Endothelial cell of umbilical vein (primary cell): Measurements from ENCODE around the gene GTPBP10. TPM values are rescaled to one million over a fixed set of nuclear protein-coding genes. Genes with fewer than 3 reads are reported as not detected.

ENCODE experiments used
- BruUV-seq: library from RNA; stranded (reverse); fragments of 400-500 nt; replicated peaks from 2 replicates; lab custom pipeline; 2021; lab: Mats Ljungman, UMichigan
- CTCF ChIA-PET: fragments of 300-600, 350-600 bp; sonication (Branson Sonifier 250); formaldehyde crosslinking; loops from one replicate; lab custom pipeline; 2021; ENCODE audit warnings: antibody characterized with exemption, inconsistent platforms; lab: Charles Lee
- POLR2A ChIA-PET: fragments of 300-600, 350-600 bp; sonication (Branson Sonifier 250); formaldehyde crosslinking; loops from one replicate; lab custom pipeline; 2021; ENCODE audit warnings: antibody characterized with exemption, inconsistent platforms; lab: Charles Lee
- DNase-seq: peaks from one replicate; pipeline ENCODE4 v3.0.0-alpha.2; 2011; ENCODE audit warnings: low read depth, low spot score
- FAIRE-seq: peaks from 2 replicates; lab custom pipeline; 2011; peaks lifted over from hg19 to GRCh38; lab: Jason Lieb, UNC
- H2AFZ ChIP-seq: 2 replicates; pipeline ENCODE4 v1.6.0; 2012; ENCODE audit warnings: low read depth, low read length, control low read depth, inconsistent platforms
- H3K27ac ChIP-seq: 2 replicates; pipeline ENCODE4 v1.5.1; 2011; ENCODE audit warnings: low read depth, mild to moderate bottlenecking, control low read depth, low read length, moderate library complexity; ENCODE audit not compliant: insufficient read depth
- H3K27me3 ChIP-seq, 2 experiments: 2 replicates each; pipeline versions ENCODE4 v1.6.0 to v1.6.1; 2011; ENCODE audit warnings: low read length in 2 of 2, mixed read lengths in 1 of 2; ENCODE audit not compliant: control insufficient read depth in 2 of 2, insufficient read depth in 2 of 2
- H3K36me3 ChIP-seq, 2 experiments: 2 replicates in 1 of 2; 3 replicates in 1 of 2; pipeline ENCODE4 v1.5.1; 2011; ENCODE audit warnings: low read length in 2 of 2, mild to moderate bottlenecking in 1 of 2, moderate library complexity in 1 of 2; ENCODE audit not compliant: control insufficient read depth in 2 of 2, insufficient read depth in 2 of 2; ENCODE audit errors: extremely low read depth in 1 of 2
- H3K4me1 ChIP-seq: 3 replicates; pipeline ENCODE4 v1.5.1; 2011; ENCODE audit warnings: mild to moderate bottlenecking, low read length; ENCODE audit not compliant: control insufficient read depth, insufficient read depth; ENCODE audit errors: extremely low read depth
- H3K4me2 ChIP-seq: 2 replicates; pipeline ENCODE4 v1.6.1; 2011; ENCODE audit warnings: low read length, control low read depth, mixed read lengths; ENCODE audit not compliant: insufficient read depth
- H3K4me3 ChIP-seq, 3 experiments: fragments of 200-600 bp in 1 of 3; sonication (generic), shearing (Covaris generic) in 1 of 3; replicated peaks in 1 of 3; 2 replicates each; pipeline ENCODE4 v1.5.1; 2011 to 2016; ENCODE audit warnings: control low read depth in 3 of 3, low read length in 3 of 3, mild to moderate bottlenecking in 2 of 3, inconsistent platforms in 1 of 3, low read depth in 1 of 3, moderate library complexity in 1 of 3; ENCODE audit not compliant: insufficient read depth in 1 of 3
- H3K79me2 ChIP-seq: 2 replicates; pipeline ENCODE4 v1.6.0; 2012; ENCODE audit warnings: low read length, inconsistent platforms; ENCODE audit not compliant: control insufficient read depth, insufficient read depth
- H3K9ac ChIP-seq: replicated peaks from 2 replicates; pipeline ENCODE3; 2011; ENCODE audit warnings: low read length, control low read depth; ENCODE audit not compliant: insufficient read depth; ENCODE audit errors: extremely low read depth
- H3K9me1 ChIP-seq: replicated peaks from 3 replicates; pipeline ENCODE4 v1.6.0; 2011; ENCODE audit warnings: mild to moderate bottlenecking, low read length; ENCODE audit not compliant: control insufficient read depth, insufficient read depth; ENCODE audit errors: extremely low read depth
- H3K9me3 ChIP-seq: replicated peaks from 2 replicates; pipeline ENCODE4 v1.5.1; 2012; ENCODE audit warnings: low read length, inconsistent platforms; ENCODE audit not compliant: control insufficient read depth, insufficient read depth
- H4K20me1 ChIP-seq: replicated peaks from 2 replicates; pipeline ENCODE3; 2011; ENCODE audit warnings: mild to moderate bottlenecking, low read length; ENCODE audit not compliant: control insufficient read depth, insufficient read depth; ENCODE audit errors: extremely low read depth
- EZH2 ChIP-seq: IDR thresholded peaks from 2 replicates; pipeline ENCODE4 v1.6.1; 2012; ENCODE audit warnings: borderline replicate concordance, low read depth, mild to moderate bottlenecking, moderate library complexity, low read length, inconsistent platforms; ENCODE audit not compliant: severe bottlenecking
- FOS ChIP-seq: IDR thresholded peaks from 2 replicates; pipeline ENCODE4 v1.6.1; 2011; ENCODE audit warnings: mild to moderate bottlenecking, low read length, moderate library complexity, borderline replicate concordance; ENCODE audit not compliant: insufficient read depth
- GATA2 ChIP-seq: IDR thresholded peaks from 2 replicates; pipeline ENCODE4 v1.7.0; 2011; ENCODE audit warnings: low read depth, mild to moderate bottlenecking, moderate library complexity, mixed read lengths, low read length; ENCODE audit not compliant: insufficient read length, insufficient read depth
- JUN ChIP-seq: IDR thresholded peaks from 2 replicates; pipeline ENCODE4 v1.6.1; 2011; ENCODE audit warnings: borderline replicate concordance, low read depth; ENCODE audit not compliant: insufficient read length, insufficient read depth
- MYC ChIP-seq: IDR thresholded peaks from one replicate; pipeline ENCODE4 v1.6.1; 2011; ENCODE audit warnings: mild to moderate bottlenecking, low read depth, low read length
- POLR2A ChIP-seq: IDR thresholded peaks from 2 replicates; pipeline ENCODE4 v1.6.1; 2012; ENCODE audit warnings: low read depth, mild to moderate bottlenecking, control low read depth, low read length
- POLR2AphosphoS5 ChIP-seq: IDR thresholded peaks from 2 replicates; pipeline ENCODE4 v1.6.1; 2012; ENCODE audit warnings: low read depth, mild to moderate bottlenecking, control low read depth, low read length, moderate library complexity; ENCODE audit not compliant: insufficient read depth
- dilution Hi-C: fragments of 300-500 bp; cut with MboI; formaldehyde crosslinking; loops from one replicate; pipeline ENCODE4 v1.15.0; 2019; ENCODE audit warnings: low sequenced_read_pairs; ENCODE audit not compliant: extremely low pct_ligation_motif_present
- intact Hi-C: fragments of 100-400 bp; cut with micrococcal nuclease; formaldehyde crosslinking; loops from one replicate; pipeline ENCODE4 v1.10.0; 2022
- polyA plus RNA-seq, 4 experiments: library from polyadenylated mRNA; depleted of rRNA in 3 of 4; stranded (reverse) in 3 of 4; unstranded in 1 of 4; fragments of >200 nt; gene quantifications; 2 replicates each; pipeline versions ENCODE4 v1.2.1 to v1.2.3, GENCODE V29; 2011 to 2012; ENCODE audit warnings: missing spikeins in 1 of 4
- total RNA-seq: library from RNA; stranded (reverse); gene quantifications from 2 replicates; pipeline ENCODE4 v1.2.3, GENCODE V29; 2021
- TF ChIP-seq, protein P1 (sequence below), 2 donors: IDR thresholded peaks; 1 replicate in 1 of 2; 2 replicates in 1 of 2; pipeline ENCODE4 v1.5.1; 2011; ENCODE audit warnings: low read length in 2 of 2, mild to moderate bottlenecking in 2 of 2, moderate library complexity in 2 of 2, control low read depth in 1 of 2, inconsistent platforms in 1 of 2, low read depth in 1 of 2; ENCODE audit not compliant: insufficient read depth in 1 of 2; ENCODE audit errors: extremely low read depth in 1 of 2

The GTPBP10 gene
- total and polyA plus RNA-seq, 2 donors (not counting 3 experiments of a cell fraction or from before 2014, with no cell fraction given), result 3.5 to 16.7 TPM

DNA sequence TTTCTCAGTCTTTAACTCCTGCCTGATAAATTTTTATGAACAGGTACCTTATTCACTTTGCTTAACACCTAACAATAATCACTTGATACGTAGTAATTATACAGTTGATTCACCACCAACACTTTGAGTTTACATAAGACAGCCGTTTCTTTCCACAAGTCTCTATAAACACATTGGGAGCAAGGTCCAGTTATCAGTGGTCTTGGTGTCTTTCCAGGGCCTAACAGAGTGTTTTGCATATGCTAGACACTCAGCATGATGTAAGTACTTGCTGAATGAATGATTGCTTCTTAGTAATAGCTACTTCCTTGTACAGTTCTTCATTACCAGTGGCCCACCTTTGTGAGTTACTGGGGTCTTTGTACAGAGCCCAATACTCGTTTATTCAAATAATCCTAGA, 63.2 kb downstream of the GTPBP10 start:
- no peak overlapping the region for H2AFZ ChIP-seq
- no peak overlapping the region for H3K4me2 ChIP-seq
- intact Hi-C loops (loop anchor here (2.0 to 5.0 kb wide), 2 partner anchors 63 to 242 kb away; partner anchors contain the start of gene GTPBP10), dilution Hi-C loops (no loop called here)
- H3K9ac ChIP-seq, result no peak overlapping the region
- H3K27me3 ChIP-seq, result peaks cover 4 to 17% of the 10 kb centered on the region in 2 experiments
- no TSS peak for BruUV-seq
- no peaks in the 10 kb centered on the region for H3K36me3 ChIP-seq
- TF ChIP-seq POLR2A, result no peak
- no peak for TF ChIP-seq POLR2AphosphoS5
- TF ChIP-seq, protein P1, sequence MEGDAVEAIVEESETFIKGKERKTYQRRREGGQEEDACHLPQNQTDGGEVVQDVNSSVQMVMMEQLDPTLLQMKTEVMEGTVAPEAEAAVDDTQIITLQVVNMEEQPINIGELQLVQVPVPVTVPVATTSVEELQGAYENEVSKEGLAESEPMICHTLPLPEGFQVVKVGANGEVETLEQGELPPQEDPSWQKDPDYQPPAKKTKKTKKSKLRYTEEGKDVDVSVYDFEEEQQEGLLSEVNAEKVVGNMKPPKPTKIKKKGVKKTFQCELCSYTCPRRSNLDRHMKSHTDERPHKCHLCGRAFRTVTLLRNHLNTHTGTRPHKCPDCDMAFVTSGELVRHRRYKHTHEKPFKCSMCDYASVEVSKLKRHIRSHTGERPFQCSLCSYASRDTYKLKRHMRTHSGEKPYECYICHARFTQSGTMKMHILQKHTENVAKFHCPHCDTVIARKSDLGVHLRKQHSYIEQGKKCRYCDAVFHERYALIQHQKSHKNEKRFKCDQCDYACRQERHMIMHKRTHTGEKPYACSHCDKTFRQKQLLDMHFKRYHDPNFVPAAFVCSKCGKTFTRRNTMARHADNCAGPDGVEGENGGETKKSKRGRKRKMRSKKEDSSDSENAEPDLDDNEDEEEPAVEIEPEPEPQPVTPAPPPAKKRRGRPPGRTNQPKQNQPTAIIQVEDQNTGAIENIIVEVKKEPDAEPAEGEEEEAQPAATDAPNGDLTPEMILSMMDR (IDR thresholded peaks at IDR 0.05; ENCODE audit: extremely low read depth in 1 of 2, insufficient read depth in 1 of 2, low read depth in 1 of 2, low read length in 2 of 2), result no peak
- no peak for TF ChIP-seq EZH2
- TF ChIP-seq JUN, result no peak
- no peak for TF ChIP-seq GATA2
- no peak for TF ChIP-seq FOS
- TF ChIP-seq MYC, result no peak
- H3K4me1 ChIP-seq, result peaks cover 11% of the 10 kb centered on the region
- H3K4me3 ChIP-seq, result no peak overlapping the region
- H3K27ac ChIP-seq, result no peak overlapping the region
- DNase-seq (no peak), FAIRE-seq (no peak)
- H3K9me1 ChIP-seq, result no peaks in the 10 kb centered on the region
- no peaks in the 10 kb centered on the region for H3K9me3 ChIP-seq
- H4K20me1 ChIP-seq, result peaks cover 10% of the 10 kb centered on the region
- H3K79me2 ChIP-seq, result no peaks in the 10 kb centered on the region
- CTCF ChIA-PET, result interaction anchor here (1.2 to 2.3 kb wide), 3 partner anchors 11 to 97 kb away, joined by 3 to 10 read pairs (median 3); no protein-coding TSS in a partner anchor
- POLR2A ChIA-PET, result no interaction called here
